Germinal center (tissue), 1 donor: ENCODE results near the gene IGFBPL1.
"Not testable (repeated sequence)": the region's sequence is repeated elsewhere in the genome, so short reads cannot be mapped to it uniquely, and the experiment has no call there.

ENCODE experiments used
- DNase-seq: peaks from one replicate; pipeline ENCODE4 v3.0.0; 2012; ENCODE audit warnings: mixed read lengths, low spot score

The IGFBPL1 gene

GRCh38 chr9:38380230-38380871 lies 43.9 kb downstream of the IGFBPL1 start:
- no peak for DNase-seq

GRCh38 chr9:38377336-38378083 lies 46.7 kb downstream of the IGFBPL1 start:
- DNase-seq, result not testable (repeated sequence)

GRCh38 chr9:38376021-38376670 lies 48.1 kb downstream of the IGFBPL1 start:
- DNase-seq, result no peak

- DNase-seq, result no peak
Measured at GRCh38 chr9:38375572-38375963, 48.7 kb downstream of the IGFBPL1 start.

- no peak for DNase-seq
Measured at GRCh38 chr9:38374847-38375571, 49.2 kb downstream of the IGFBPL1 start.

- DNase-seq, result no peak
Measured at GRCh38 chr9:38373679-38374078, 50.6 kb downstream of the IGFBPL1 start.

- no peak for DNase-seq
Measured at GRCh38 chr9:38372762-38373619, 51.3 kb downstream of the IGFBPL1 start.

- no peak for DNase-seq
Measured at GRCh38 chr9:38371495-38371894, 52.8 kb downstream of the IGFBPL1 start.

GRCh38 chr9:38370176-38370575 lies 54.1 kb downstream of the IGFBPL1 start:
- no peak for DNase-seq

- no peak for DNase-seq
Measured at GRCh38 chr9:38368731-38369130, 55.5 kb downstream of the IGFBPL1 start.

GRCh38 chr9:38367898-38368297 lies 56.4 kb downstream of the IGFBPL1 start:
- no peak for DNase-seq

- DNase-seq, result no peak
Measured at GRCh38 chr9:38363589-38363925, 60.7 kb downstream of the IGFBPL1 start.

GRCh38 chr9:38362852-38363588 lies 61.2 kb downstream of the IGFBPL1 start:
- DNase-seq, result peak; percentile 15

- DNase-seq, result no peak
Measured at GRCh38 chr9:38361473-38361850, 62.8 kb downstream of the IGFBPL1 start.

GRCh38 chr9:38360839-38361472 lies 63.3 kb downstream of the IGFBPL1 start:
- no peak for DNase-seq

- DNase-seq, result no peak
Measured at GRCh38 chr9:38359689-38360385, 64.4 kb downstream of the IGFBPL1 start.

- no peak for DNase-seq
Measured at GRCh38 chr9:38359297-38359653, 65.0 kb downstream of the IGFBPL1 start.

- no peak for DNase-seq
Measured at GRCh38 chr9:38358390-38359296, 65.6 kb downstream of the IGFBPL1 start.
